ENCODE results near the gene TGIF1. TPM values are rescaled to one million over a fixed set of nuclear protein-coding genes. Genes with fewer than 3 reads are reported as not detected.

Gene TGIF1
- total and polyA plus RNA-seq, 10 of the 15 experiments (the other 5 are each of a cell fraction or from before 2014, with no cell fraction given): 1.8 to 8.5 (median 6.4) TPM

DNA sequence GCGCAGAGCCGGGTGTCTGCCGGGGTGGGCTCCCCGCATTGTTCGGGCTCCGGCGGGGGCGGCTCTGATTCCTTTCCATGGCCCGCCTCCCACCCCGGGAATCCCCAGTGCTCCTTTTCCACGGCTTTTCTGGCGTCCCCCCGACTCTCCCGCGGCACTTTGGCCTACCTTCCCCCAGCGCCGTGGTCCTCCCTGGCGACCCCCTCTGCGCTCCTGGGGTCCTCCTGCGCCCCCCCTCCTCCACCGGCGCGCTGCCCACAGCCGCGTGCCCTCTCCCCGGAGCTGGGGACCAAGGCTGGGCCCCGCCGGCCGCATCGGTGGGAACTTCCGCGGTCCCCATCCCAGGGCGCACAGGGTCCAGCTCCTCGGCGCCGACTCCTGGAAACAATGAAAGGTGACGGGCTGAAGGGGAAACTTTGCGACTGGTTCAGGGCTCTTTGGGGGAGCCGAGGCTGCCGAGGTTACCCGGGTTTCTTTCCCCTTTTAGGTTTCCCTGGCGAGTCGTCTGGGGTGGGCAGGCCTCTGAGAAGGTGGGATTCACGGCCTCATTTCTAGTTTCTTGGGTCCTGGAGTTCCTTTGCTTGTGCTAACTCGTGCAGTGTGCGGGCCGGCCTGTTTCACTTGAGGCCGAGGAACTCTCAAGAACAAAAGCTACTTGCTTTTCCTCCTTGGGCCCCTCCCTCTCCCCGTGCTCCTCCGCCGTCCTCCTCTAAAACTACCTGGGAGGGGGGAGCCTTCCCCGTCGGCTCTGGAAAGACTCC is 2.2 kb downstream of the TGIF1 start (continued):
- TF ChIP-seq MTA3 (IDR thresholded peaks at IDR 0.05; ENCODE audit: borderline replicate concordance, low read length) (no peak), KDM1A (IDR thresholded peaks at IDR 0.05; ENCODE audit: borderline replicate concordance) (no peak), RFX5 (IDR thresholded peaks at IDR 0.05; ENCODE audit: low read depth, low read length) (no peak), YBX1 (IDR thresholded peaks at IDR 0.05) (no peak), SMAD1 (IDR thresholded peaks at IDR 0.05; ENCODE audit: low read depth, partially characterized antibody) (no peak), RUNX3 (IDR thresholded peaks at IDR 0.05; ENCODE audit: low read length) (no peak), WRNIP1 (IDR thresholded peaks at IDR 0.05; ENCODE audit: borderline replicate concordance, low read depth, low read length) (no peak), SREBF2 (IDR thresholded peaks at IDR 0.05; ENCODE audit: low read length) (no peak), PAX5 (IDR thresholded peaks at IDR 0.05; ENCODE audit: borderline replicate concordance, low read depth, low read length) (no peak)
- TF ChIP-seq, protein P1, sequence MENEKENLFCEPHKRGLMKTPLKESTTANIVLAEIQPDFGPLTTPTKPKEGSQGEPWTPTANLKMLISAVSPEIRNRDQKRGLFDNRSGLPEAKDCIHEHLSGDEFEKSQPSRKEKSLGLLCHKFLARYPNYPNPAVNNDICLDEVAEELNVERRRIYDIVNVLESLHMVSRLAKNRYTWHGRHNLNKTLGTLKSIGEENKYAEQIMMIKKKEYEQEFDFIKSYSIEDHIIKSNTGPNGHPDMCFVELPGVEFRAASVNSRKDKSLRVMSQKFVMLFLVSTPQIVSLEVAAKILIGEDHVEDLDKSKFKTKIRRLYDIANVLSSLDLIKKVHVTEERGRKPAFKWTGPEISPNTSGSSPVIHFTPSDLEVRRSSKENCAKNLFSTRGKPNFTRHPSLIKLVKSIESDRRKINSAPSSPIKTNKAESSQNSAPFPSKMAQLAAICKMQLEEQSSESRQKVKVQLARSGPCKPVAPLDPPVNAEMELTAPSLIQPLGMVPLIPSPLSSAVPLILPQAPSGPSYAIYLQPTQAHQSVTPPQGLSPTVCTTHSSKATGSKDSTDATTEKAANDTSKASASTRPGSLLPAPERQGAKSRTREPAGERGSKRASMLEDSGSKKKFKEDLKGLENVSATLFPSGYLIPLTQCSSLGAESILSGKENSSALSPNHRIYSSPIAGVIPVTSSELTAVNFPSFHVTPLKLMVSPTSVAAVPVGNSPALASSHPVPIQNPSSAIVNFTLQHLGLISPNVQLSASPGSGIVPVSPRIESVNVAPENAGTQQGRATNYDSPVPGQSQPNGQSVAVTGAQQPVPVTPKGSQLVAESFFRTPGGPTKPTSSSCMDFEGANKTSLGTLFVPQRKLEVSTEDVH (IDR thresholded peaks at IDR 0.05; ENCODE audit: low read depth, partially characterized antibody): no peak
- TF ChIP-seq, protein P2, sequence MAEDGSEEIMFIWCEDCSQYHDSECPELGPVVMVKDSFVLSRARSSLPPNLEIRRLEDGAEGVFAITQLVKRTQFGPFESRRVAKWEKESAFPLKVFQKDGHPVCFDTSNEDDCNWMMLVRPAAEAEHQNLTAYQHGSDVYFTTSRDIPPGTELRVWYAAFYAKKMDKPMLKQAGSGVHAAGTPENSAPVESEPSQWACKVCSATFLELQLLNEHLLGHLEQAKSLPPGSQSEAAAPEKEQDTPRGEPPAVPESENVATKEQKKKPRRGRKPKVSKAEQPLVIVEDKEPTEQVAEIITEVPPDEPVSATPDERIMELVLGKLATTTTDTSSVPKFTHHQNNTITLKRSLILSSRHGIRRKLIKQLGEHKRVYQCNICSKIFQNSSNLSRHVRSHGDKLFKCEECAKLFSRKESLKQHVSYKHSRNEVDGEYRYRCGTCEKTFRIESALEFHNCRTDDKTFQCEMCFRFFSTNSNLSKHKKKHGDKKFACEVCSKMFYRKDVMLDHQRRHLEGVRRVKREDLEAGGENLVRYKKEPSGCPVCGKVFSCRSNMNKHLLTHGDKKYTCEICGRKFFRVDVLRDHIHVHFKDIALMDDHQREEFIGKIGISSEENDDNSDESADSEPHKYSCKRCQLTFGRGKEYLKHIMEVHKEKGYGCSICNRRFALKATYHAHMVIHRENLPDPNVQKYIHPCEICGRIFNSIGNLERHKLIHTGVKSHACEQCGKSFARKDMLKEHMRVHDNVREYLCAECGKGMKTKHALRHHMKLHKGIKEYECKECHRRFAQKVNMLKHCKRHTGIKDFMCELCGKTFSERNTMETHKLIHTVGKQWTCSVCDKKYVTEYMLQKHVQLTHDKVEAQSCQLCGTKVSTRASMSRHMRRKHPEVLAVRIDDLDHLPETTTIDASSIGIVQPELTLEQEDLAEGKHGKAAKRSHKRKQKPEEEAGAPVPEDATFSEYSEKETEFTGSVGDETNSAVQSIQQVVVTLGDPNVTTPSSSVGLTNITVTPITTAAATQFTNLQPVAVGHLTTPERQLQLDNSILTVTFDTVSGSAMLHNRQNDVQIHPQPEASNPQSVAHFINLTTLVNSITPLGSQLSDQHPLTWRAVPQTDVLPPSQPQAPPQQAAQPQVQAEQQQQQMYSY (CRISPR knock-in tag; IDR thresholded peaks at IDR 0.05): no peak
- TF ChIP-seq, protein P3, sequence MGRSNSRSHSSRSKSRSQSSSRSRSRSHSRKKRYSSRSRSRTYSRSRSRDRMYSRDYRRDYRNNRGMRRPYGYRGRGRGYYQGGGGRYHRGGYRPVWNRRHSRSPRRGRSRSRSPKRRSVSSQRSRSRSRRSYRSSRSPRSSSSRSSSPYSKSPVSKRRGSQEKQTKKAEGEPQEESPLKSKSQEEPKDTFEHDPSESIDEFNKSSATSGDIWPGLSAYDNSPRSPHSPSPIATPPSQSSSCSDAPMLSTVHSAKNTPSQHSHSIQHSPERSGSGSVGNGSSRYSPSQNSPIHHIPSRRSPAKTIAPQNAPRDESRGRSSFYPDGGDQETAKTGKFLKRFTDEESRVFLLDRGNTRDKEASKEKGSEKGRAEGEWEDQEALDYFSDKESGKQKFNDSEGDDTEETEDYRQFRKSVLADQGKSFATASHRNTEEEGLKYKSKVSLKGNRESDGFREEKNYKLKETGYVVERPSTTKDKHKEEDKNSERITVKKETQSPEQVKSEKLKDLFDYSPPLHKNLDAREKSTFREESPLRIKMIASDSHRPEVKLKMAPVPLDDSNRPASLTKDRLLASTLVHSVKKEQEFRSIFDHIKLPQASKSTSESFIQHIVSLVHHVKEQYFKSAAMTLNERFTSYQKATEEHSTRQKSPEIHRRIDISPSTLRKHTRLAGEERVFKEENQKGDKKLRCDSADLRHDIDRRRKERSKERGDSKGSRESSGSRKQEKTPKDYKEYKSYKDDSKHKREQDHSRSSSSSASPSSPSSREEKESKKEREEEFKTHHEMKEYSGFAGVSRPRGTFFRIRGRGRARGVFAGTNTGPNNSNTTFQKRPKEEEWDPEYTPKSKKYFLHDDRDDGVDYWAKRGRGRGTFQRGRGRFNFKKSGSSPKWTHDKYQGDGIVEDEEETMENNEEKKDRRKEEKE (IDR thresholded peaks at IDR 0.05): no peak
- TF ChIP-seq, protein P4, sequence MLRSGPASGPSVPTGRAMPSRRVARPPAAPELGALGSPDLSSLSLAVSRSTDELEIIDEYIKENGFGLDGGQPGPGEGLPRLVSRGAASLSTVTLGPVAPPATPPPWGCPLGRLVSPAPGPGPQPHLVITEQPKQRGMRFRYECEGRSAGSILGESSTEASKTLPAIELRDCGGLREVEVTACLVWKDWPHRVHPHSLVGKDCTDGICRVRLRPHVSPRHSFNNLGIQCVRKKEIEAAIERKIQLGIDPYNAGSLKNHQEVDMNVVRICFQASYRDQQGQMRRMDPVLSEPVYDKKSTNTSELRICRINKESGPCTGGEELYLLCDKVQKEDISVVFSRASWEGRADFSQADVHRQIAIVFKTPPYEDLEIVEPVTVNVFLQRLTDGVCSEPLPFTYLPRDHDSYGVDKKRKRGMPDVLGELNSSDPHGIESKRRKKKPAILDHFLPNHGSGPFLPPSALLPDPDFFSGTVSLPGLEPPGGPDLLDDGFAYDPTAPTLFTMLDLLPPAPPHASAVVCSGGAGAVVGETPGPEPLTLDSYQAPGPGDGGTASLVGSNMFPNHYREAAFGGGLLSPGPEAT (IDR thresholded peaks at IDR 0.05; ENCODE audit: low read depth): no peak
- TF ChIP-seq, protein P5, sequence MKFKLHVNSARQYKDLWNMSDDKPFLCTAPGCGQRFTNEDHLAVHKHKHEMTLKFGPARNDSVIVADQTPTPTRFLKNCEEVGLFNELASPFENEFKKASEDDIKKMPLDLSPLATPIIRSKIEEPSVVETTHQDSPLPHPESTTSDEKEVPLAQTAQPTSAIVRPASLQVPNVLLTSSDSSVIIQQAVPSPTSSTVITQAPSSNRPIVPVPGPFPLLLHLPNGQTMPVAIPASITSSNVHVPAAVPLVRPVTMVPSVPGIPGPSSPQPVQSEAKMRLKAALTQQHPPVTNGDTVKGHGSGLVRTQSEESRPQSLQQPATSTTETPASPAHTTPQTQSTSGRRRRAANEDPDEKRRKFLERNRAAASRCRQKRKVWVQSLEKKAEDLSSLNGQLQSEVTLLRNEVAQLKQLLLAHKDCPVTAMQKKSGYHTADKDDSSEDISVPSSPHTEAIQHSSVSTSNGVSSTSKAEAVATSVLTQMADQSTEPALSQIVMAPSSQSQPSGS (IDR thresholded peaks at IDR 0.05; ENCODE audit: low read length): no peak

Data from GM12878 (cell line).